ENCODE results near the gene DDX42.

The DDX42 gene

GRCh38 chr17:63774141-63774968 is at the start of gene DDX42:
TSS of gene DDX42 (plus strand) at chr17:63774170. CDS start at chr17:63787050, 12,880 bp downstream.
- peak; percentile 66 for DNase-seq

GRCh38 chr17:63735691-63736090 is 38.3 kb upstream of the DDX42 start:
- no peak for DNase-seq

GRCh38 chr17:63740464-63741142 is 33.4 kb upstream of the DDX42 start:
- DNase-seq = peak; percentile 23

- DNase-seq = no peak
These were observed 32.9 kb upstream of the DDX42 start for GRCh38 chr17:63741143-63741407.

- peak; percentile 98 for DNase-seq
These were observed 32.4 kb upstream of the DDX42 start, which contains the start of gene STRADA for GRCh38 chr17:63741408-63742173. TSS of gene STRADA (minus strand) at chr17:63741799. CDS start at chr17:63728369, 13,430 bp downstream.

GRCh38 chr17:63751806-63752205 is 22.2 kb upstream of the DDX42 start:
- no peak for DNase-seq

- no peak for DNase-seq
These were observed 21.3 kb upstream of the DDX42 start for GRCh38 chr17:63752707-63753106.

GRCh38 chr17:63753215-63753614 is 20.8 kb upstream of the DDX42 start:
- DNase-seq = no peak

- no peak for DNase-seq
These were observed 19.9 kb upstream of the DDX42 start for GRCh38 chr17:63754046-63754445.

GRCh38 chr17:63758428-63758827 is 15.5 kb upstream of the DDX42 start:
- no peak for DNase-seq

GRCh38 chr17:63760771-63761539 is 13.0 kb upstream of the DDX42 start:
- peak; percentile 53 for DNase-seq

GRCh38 chr17:63762161-63763078 is 11.6 kb upstream of the DDX42 start:
- no peak for DNase-seq

GRCh38 chr17:63764716-63765115 is 9.3 kb upstream of the DDX42 start:
- no peak for DNase-seq

GRCh38 chr17:63766754-63767153 is 7.2 kb upstream of the DDX42 start:
- DNase-seq = no peak

GRCh38 chr17:63768433-63768832 is 5.5 kb upstream of the DDX42 start:
- DNase-seq = no peak

- peak; percentile 25 for DNase-seq
These were observed 1.1 kb upstream of the DDX42 start for GRCh38 chr17:63772801-63773271.

GRCh38 chr17:63773272-63774140 is 464 bp upstream of the DDX42 start, which contains the start of gene CCDC47:
TSS of gene CCDC47 (minus strand) at chr17:63773597. CDS start at chr17:63766175, 7,422 bp downstream.
- DNase-seq = peak; percentile 100

- peak; percentile 22 for DNase-seq
These were observed 947 bp downstream of the DDX42 start for GRCh38 chr17:63774969-63775265.

GRCh38 chr17:63775420-63775819 is 1.4 kb downstream of the DDX42 start:
- DNase-seq = peak; percentile 6

- DNase-seq = peak; percentile 13
These were observed 6.5 kb downstream of the DDX42 start for GRCh38 chr17:63780507-63780906.

- DNase-seq = no peak
These were observed 7.0 kb downstream of the DDX42 start for GRCh38 chr17:63780928-63781327.
